Activated CD8-positive, alpha-beta T cell treated with anti-CD3 and anti-CD28 coated beads for 36 hours (primary cell): ENCODE measurements around the gene PCSK1N. TPM values are rescaled to one million over a fixed set of nuclear protein-coding genes. Genes with fewer than 3 reads are reported as not detected.

Source experiments
- ATAC-seq: fragments of 200-7000 bp; cut with Tn5 transposase; one replicate; pipeline ENCODE4 v1.10.0; 2021; ENCODE audit warnings: mild to moderate bottlenecking, moderate library complexity
- CTCF ChIA-PET: fragments of 350-600 bp; sonication (Branson Sonifier 250); formaldehyde crosslinking; loops from one replicate; lab custom pipeline; 2021; ENCODE audit warnings: antibody characterized with exemption; lab: Charles Lee
- POLR2A ChIA-PET: fragments of 350-600 bp; sonication (Branson Sonifier 250); formaldehyde crosslinking; loops from one replicate; lab custom pipeline; 2021; ENCODE audit warnings: antibody characterized with exemption; lab: Charles Lee
- DNase-seq: peaks from one replicate; pipeline ENCODE4 v3.0.0-alpha.2; 2020
- H3K27ac Mint-ChIP-seq: one replicate; pipeline ENCODE4 v1.8.0; 2021; ENCODE audit warnings: mild to moderate bottlenecking, mixed read lengths
- H3K27me3 Mint-ChIP-seq: one replicate; pipeline ENCODE4 v1.8.0; 2021; ENCODE audit warnings: mixed read lengths
- H3K36me3 Mint-ChIP-seq: one replicate; pipeline ENCODE4 v1.8.0; 2021; ENCODE audit warnings: low read depth, mixed read lengths
- H3K4me1 Mint-ChIP-seq: one replicate; pipeline ENCODE4 v1.8.0; 2021; ENCODE audit warnings: low read depth, mixed read lengths
- H3K4me3 Mint-ChIP-seq: one replicate; pipeline ENCODE4 v1.8.0; 2021; ENCODE audit warnings: mild to moderate bottlenecking, moderate library complexity, mixed read lengths
- H3K9me3 Mint-ChIP-seq: one replicate; pipeline ENCODE4 v1.8.0; 2021; ENCODE audit warnings: mixed read lengths
- CTCF ChIP-seq: fragments of 200-600 bp; IDR thresholded peaks from one replicate; pipeline ENCODE4 v1.8.0; 2022; ENCODE audit warnings: antibody characterized with exemption, mild to moderate bottlenecking
- intact Hi-C: fragments of 100-400 bp; cut with micrococcal nuclease; formaldehyde crosslinking; loops from one replicate; pipeline ENCODE4 v1.10.0; 2022
- total RNA-seq, 2 experiments: library from RNA; stranded (reverse); gene quantifications; one replicate each; pipeline ENCODE4 v1.2.3, GENCODE V29; 2021

Gene PCSK1N
- total RNA-seq, 2 experiments from 2014 or later: 1.1 to 1.4 TPM

- ChIA-PET CTCF (no interaction called here), POLR2A (no interaction called here)
- no peak overlapping the region for H3K4me3 Mint-ChIP-seq
- peaks cover 9% of the 10 kb centered on the region for H3K36me3 Mint-ChIP-seq
- no peaks in the 10 kb centered on the region for H3K9me3 Mint-ChIP-seq
- intact Hi-C loops: no loop called here
- H3K27ac Mint-ChIP-seq: no peak overlapping the region
- H3K4me1 Mint-ChIP-seq: no peaks in the 10 kb centered on the region
- ATAC-seq (no peak), DNase-seq (no peak)
- no peak for TF ChIP-seq CTCF
- H3K27me3 Mint-ChIP-seq: no peaks in the 10 kb centered on the region
Observed at GRCh38 chrX:48818866-48819265, 16.5 kb downstream of the PCSK1N start.

GRCh38 chrX:48818098-48818497 is 17.3 kb downstream of the PCSK1N start:
- H3K4me3 Mint-ChIP-seq: no peak overlapping the region
- H3K4me1 Mint-ChIP-seq: no peaks in the 10 kb centered on the region
- POLR2A ChIA-PET: no interaction called here
- DNase-seq (no peak), ATAC-seq (no peak)
- H3K9me3 Mint-ChIP-seq: no peaks in the 10 kb centered on the region
- H3K27ac Mint-ChIP-seq: no peak overlapping the region
- intact Hi-C loops: no loop called here
- CTCF ChIA-PET: no interaction called here
- peaks cover 4% of the 10 kb centered on the region for H3K36me3 Mint-ChIP-seq
- TF ChIP-seq CTCF: no peak
- H3K27me3 Mint-ChIP-seq: no peaks in the 10 kb centered on the region

GRCh38 chrX:48816014-48816810 is 19.2 kb downstream of the PCSK1N start:
- no peak for DNase-seq
- CTCF ChIA-PET: no interaction called here
- POLR2A ChIA-PET: no interaction called here
- H3K27me3 Mint-ChIP-seq: no peaks in the 10 kb centered on the region
- peaks cover 7% of the 10 kb centered on the region for H3K36me3 Mint-ChIP-seq
- no peak overlapping the region for H3K4me3 Mint-ChIP-seq
- no peak for TF ChIP-seq CTCF
- ATAC-seq: no peak
- H3K27ac Mint-ChIP-seq: no peak overlapping the region
- H3K9me3 Mint-ChIP-seq: no peaks in the 10 kb centered on the region
- intact Hi-C loops: no loop called here
- H3K4me1 Mint-ChIP-seq: no peaks in the 10 kb centered on the region

GRCh38 chrX:48815266-48815665 is 20.1 kb downstream of the PCSK1N start:
- intact Hi-C loops: no loop called here
- POLR2A ChIA-PET: interaction anchor here (0.7 kb wide), 1 partner anchor 340 kb away, joined by 3 read pairs; no protein-coding TSS in a partner anchor
- H3K9me3 Mint-ChIP-seq: no peaks in the 10 kb centered on the region
- no peak for ATAC-seq
- peaks cover 7% of the 10 kb centered on the region for H3K36me3 Mint-ChIP-seq
- no peak overlapping the region for H3K4me3 Mint-ChIP-seq
- TF ChIP-seq CTCF: no peak
- H3K27ac Mint-ChIP-seq: no peak overlapping the region
- H3K4me1 Mint-ChIP-seq: no peaks in the 10 kb centered on the region
- DNase-seq: no peak
- CTCF ChIA-PET: no interaction called here
- no peaks in the 10 kb centered on the region for H3K27me3 Mint-ChIP-seq

- Mint-ChIP-seq H3K36me3 (peaks cover 5% of the 10 kb centered on the region), H3K27ac (no peak overlapping the region), H3K9me3 (no peaks in the 10 kb centered on the region), H3K27me3 (no peaks in the 10 kb centered on the region), H3K4me3 (no peak overlapping the region), H3K4me1 (no peaks in the 10 kb centered on the region)
- POLR2A ChIA-PET: interaction anchor here (0.7 kb wide), 1 partner anchor 339 kb away, joined by 3 read pairs; no protein-coding TSS in a partner anchor
- intact Hi-C loops: no loop called here
- DNase-seq (no peak), ATAC-seq (no peak)
- CTCF ChIA-PET: no interaction called here
- no peak for TF ChIP-seq CTCF
Observed at GRCh38 chrX:48814722-48815121, 20.7 kb downstream of the PCSK1N start.
